ENCODE measurements around the gene BAZ2B. TPM values are rescaled to one million over a fixed set of nuclear protein-coding genes. Genes with fewer than 3 reads are reported as not detected.

BAZ2B gene
- total RNA-seq, 4 donors from 2014 or later: 46.8 to 72.8 (median 53.4) TPM

DNA sequence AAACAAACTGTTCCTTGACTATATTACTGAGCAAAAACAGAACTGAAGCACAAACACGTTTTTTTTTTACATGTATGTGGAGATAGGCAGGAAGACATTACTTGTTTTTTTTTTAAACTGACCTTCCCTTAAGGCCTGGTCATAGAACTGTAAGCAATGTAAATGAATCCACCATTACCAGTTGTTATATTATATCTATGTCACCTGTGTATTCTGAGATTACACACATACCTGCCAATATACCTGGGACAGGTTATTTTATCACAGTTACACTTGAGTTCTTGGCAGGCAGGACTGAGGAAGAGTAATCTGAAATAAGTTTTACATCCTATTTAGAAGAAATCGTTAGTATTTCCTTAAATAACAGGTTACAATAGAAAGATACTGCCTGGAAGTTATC, 155.3 kb downstream of the BAZ2B start:
- 61 to 71% methylated on average over 2 of the region's 2 CpGs for WGBS, 2 donors
- TF ChIP-seq POLR2A (IDR thresholded peaks at IDR 0.05): no peak
- TF ChIP-seq, protein P1, sequence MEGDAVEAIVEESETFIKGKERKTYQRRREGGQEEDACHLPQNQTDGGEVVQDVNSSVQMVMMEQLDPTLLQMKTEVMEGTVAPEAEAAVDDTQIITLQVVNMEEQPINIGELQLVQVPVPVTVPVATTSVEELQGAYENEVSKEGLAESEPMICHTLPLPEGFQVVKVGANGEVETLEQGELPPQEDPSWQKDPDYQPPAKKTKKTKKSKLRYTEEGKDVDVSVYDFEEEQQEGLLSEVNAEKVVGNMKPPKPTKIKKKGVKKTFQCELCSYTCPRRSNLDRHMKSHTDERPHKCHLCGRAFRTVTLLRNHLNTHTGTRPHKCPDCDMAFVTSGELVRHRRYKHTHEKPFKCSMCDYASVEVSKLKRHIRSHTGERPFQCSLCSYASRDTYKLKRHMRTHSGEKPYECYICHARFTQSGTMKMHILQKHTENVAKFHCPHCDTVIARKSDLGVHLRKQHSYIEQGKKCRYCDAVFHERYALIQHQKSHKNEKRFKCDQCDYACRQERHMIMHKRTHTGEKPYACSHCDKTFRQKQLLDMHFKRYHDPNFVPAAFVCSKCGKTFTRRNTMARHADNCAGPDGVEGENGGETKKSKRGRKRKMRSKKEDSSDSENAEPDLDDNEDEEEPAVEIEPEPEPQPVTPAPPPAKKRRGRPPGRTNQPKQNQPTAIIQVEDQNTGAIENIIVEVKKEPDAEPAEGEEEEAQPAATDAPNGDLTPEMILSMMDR (IDR thresholded peaks at IDR 0.05): no peak
- DNase-seq (ENCODE audit: low spot score in 2 of 2): no peak
- H3K4me3 ChIP-seq (ENCODE audit: low read depth, poor library complexity, severe bottlenecking): no peak overlapping the region
- intact Hi-C loops (cut with DNase I; ENCODE audit: low total_unique reads): no loop called here

DNA sequence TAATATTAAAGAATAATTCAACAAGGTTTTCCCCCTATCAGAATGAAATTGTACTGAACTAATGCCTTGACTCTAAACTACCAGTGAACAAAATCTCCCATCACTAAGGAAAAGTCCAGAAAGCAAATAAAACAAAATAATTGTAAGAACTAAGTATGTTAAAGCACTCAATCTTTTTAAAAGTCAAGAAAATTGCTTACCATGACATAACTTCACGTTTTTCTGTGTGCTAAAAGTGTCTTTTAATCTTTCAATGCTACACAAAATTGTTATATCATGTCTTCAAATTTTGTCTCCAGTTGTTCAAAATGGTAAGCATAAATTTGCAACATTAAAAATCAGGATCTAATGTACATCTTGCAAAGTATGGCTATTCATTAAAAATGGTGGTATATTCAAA, 156.1 kb downstream of the BAZ2B start:
- no peak for TF ChIP-seq POLR2A (IDR thresholded peaks at IDR 0.05)
- TF ChIP-seq, protein P1 (IDR thresholded peaks at IDR 0.05): no peak
- intact Hi-C loops (cut with DNase I; ENCODE audit: low total_unique reads): no loop called here
- H3K4me3 ChIP-seq (ENCODE audit: low read depth, poor library complexity, severe bottlenecking): no peak overlapping the region
- no peak for DNase-seq (ENCODE audit: low spot score in 2 of 2)
- 81 to 85% methylated on average over 1 of the region's 1 CpG for WGBS, 2 donors

DNA sequence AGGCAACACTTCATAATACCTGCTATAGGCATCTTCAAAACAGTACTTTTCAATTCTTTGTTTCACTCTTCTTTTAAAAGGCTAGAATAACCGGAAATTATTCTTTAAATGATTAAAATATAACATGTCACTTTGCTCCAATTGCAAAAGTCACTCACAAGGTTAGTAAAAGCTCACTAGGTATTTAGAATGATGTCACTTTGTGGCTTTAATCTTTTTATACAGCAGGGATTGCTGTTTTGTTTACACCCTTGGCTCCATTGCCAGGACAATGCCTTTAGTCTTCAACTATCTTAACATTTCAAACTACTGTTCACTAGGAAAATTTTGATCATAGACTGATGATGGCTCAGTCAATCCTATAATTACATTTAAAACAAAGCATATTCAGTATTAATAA, 157.1 kb downstream of the BAZ2B start:
- TF ChIP-seq POLR2A (IDR thresholded peaks at IDR 0.05): no peak
- TF ChIP-seq, protein P1 (IDR thresholded peaks at IDR 0.05): no peak
- 90 to 92% methylated on average over 1 of the region's 1 CpG for WGBS, 2 donors
- DNase-seq (ENCODE audit: low spot score in 2 of 2): no peak
- H3K4me3 ChIP-seq (ENCODE audit: low read depth, poor library complexity, severe bottlenecking): no peak overlapping the region
- intact Hi-C loops (cut with DNase I; ENCODE audit: low total_unique reads): no loop called here

DNA sequence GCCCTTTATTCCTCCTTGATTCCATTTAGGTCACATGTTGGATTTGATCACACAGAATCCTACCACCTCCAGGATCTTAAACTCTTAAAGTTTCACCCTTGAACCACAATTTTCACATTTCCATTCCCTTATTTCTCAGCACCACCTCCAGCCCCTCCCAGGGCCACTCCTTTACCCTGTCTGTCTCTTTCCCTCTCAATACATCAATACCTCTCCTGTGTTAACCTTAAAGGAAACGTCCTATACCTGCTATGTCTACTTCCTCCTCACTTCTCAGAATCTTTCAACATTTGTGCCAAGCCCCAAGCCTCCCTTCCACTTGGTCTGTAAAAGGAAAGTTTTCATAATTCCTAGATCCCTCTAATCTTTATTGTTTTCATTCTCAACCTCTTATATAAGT, 158.8 kb downstream of the BAZ2B start:
- DNase-seq (ENCODE audit: low spot score in 2 of 2): no peak
- intact Hi-C loops (cut with DNase I; ENCODE audit: low total_unique reads): no loop called here
- WGBS, 2 donors: 52 to 56% methylated on average over 1 of the region's 1 CpG
- no peak for TF ChIP-seq POLR2A (IDR thresholded peaks at IDR 0.05)
- TF ChIP-seq, protein P1 (IDR thresholded peaks at IDR 0.05): no peak
- H3K4me3 ChIP-seq (ENCODE audit: low read depth, poor library complexity, severe bottlenecking): no peak overlapping the region

DNA sequence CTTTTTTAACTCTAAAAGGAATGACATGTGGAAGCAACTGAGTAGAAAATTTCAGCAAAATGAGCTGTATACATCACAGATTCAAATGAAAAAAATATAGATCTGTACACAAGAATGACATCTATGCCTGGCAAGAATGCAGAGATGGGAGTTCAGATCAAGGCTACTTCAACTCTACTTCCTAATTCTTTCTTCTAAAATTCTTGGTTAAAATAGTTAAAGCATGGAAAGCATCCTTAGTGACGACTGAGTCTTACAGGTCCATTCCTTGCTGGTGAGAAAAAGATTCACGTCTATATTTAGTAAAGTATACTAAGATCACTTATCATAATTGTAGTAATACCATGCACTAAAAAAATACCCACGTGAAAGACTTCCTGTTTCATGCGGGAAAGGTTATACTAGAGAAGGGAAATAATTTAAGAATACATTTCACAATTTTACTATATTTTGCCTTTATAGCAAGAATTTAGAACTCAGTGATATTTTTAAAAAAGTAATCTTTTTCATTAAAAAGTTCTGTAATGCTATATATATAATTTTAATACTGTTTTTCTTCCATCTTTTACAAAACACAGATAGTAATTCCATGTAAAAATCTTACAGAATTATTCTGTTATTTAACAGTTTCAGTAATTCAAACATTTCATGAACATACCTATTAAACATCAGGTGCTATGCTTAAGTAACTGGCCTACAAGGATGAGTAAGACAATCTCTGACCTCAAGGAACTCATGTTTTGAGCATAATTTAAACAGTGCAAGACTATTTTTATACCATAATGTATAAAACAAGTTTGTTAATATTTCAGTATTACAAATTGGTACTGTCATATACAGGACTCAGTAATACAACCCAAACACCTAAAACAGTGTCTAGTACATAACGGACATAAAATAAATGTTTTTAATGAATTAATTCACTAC, 159.6 kb downstream of the BAZ2B start:
- 61 to 72% methylated on average over 5 of the region's 5 CpGs for WGBS, 2 donors
- H3K4me3 ChIP-seq (ENCODE audit: low read depth, poor library complexity, severe bottlenecking): no peak overlapping the region
- TF ChIP-seq, protein P1 (IDR thresholded peaks at IDR 0.05): no peak
- no peak for TF ChIP-seq POLR2A (IDR thresholded peaks at IDR 0.05)
- intact Hi-C loops (cut with DNase I; ENCODE audit: low total_unique reads): no loop called here
- no peak for DNase-seq (ENCODE audit: low spot score in 2 of 2)

Data from lower leg skin (tissue), 4 donors.